ENCODE results near the gene RCE1. TPM values are rescaled to one million over a fixed set of nuclear protein-coding genes. Genes with fewer than 3 reads are reported as not detected.

Gene RCE1
- total RNA-seq, 1 experiment from 2014 or later = 23.5 TPM

DNA sequence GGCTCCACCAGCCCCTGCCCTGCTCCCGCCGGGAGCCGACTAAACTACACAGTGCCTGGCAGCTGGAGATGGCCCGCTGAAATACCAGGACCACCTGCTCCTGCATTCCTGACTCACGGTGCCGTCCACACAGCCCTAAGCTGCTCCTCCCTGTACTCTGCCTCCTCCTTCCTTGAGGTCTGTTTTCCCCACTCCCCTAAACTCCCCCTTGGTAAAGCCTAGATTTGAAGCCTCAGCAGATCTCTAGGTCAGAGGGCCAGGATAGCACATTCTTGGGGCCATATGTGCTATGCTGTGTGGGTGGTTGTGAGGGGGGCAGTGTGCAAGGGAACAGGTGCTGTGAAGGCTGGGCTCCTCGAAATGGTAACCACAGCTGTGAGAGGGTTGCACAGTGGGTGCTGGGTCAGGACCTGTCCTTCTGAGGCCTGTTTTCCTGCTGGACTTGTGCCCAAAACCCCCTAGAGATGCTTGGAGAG, 23.3 kb downstream of the RCE1 start:
- no TSS peak for BruUV-seq (replicated peaks)
- no peak overlapping the region for H3K27ac Mint-ChIP-seq (ENCODE audit: unreplicated experiment)
- intact Hi-C loops (cut with micrococcal nuclease; ENCODE audit: unreplicated experiment) = no loop called here
- H3K27me3 Mint-ChIP-seq (ENCODE audit: unreplicated experiment) = no peaks in the 10 kb centered on the region
- H3K4me3 Mint-ChIP-seq (ENCODE audit: low read depth, unreplicated experiment) = no peak overlapping the region
- H3K9me3 Mint-ChIP-seq (ENCODE audit: low read depth, unreplicated experiment) = no peaks in the 10 kb centered on the region
- no peaks in the 10 kb centered on the region for H3K4me1 Mint-ChIP-seq (ENCODE audit: low read depth, unreplicated experiment)
- peaks cover 28% of the 10 kb centered on the region for H3K36me3 Mint-ChIP-seq (ENCODE audit: insufficient read depth, unreplicated experiment)
- TF ChIP-seq, protein P1, sequence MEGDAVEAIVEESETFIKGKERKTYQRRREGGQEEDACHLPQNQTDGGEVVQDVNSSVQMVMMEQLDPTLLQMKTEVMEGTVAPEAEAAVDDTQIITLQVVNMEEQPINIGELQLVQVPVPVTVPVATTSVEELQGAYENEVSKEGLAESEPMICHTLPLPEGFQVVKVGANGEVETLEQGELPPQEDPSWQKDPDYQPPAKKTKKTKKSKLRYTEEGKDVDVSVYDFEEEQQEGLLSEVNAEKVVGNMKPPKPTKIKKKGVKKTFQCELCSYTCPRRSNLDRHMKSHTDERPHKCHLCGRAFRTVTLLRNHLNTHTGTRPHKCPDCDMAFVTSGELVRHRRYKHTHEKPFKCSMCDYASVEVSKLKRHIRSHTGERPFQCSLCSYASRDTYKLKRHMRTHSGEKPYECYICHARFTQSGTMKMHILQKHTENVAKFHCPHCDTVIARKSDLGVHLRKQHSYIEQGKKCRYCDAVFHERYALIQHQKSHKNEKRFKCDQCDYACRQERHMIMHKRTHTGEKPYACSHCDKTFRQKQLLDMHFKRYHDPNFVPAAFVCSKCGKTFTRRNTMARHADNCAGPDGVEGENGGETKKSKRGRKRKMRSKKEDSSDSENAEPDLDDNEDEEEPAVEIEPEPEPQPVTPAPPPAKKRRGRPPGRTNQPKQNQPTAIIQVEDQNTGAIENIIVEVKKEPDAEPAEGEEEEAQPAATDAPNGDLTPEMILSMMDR (IDR thresholded peaks at IDR 0.05; ENCODE audit: unreplicated experiment) = no peak
- CTCF ChIA-PET = no interaction called here
- no peak for DNase-seq

DNA sequence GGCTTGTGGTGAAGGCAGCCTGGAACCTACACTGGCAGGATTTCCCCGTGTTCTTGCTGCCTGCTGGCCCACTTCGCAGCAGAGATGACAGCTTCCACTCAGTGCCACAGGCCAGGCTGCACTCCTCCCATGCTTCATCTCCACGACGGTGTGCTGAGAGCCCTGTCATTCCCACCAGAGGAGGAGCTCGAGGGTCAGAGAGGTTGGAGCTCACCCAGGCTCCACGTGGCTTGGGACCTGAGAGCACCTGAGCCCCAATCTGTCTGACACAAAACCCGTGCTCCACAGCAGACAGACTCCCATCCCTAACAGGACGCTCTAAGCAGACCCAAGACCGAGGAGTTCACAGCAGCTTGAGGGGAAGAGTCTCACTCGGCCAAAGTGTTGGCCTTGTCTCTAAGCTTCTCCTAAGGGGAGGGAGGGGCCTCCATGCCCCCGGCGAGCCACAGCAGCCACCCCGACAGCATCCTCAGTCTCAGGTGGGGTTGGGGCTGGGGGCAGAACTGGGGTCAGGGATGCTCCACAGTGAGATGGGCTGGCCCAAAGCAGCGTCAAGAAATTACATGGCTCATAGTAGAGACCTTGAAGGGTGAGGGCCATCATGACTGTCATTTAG, 24.3 kb downstream of the RCE1 start:
- Mint-ChIP-seq H3K27ac (ENCODE audit: unreplicated experiment) (no peak overlapping the region), H3K9me3 (ENCODE audit: low read depth, unreplicated experiment) (no peaks in the 10 kb centered on the region), H3K27me3 (ENCODE audit: unreplicated experiment) (no peaks in the 10 kb centered on the region), H3K4me3 (ENCODE audit: low read depth, unreplicated experiment) (no peak overlapping the region), H3K4me1 (ENCODE audit: low read depth, unreplicated experiment) (no peaks in the 10 kb centered on the region), H3K36me3 (ENCODE audit: insufficient read depth, unreplicated experiment) (peaks cover 28% of the 10 kb centered on the region)
- intact Hi-C loops (cut with micrococcal nuclease; ENCODE audit: unreplicated experiment) = no loop called here
- TF ChIP-seq, protein P1 (IDR thresholded peaks at IDR 0.05; ENCODE audit: unreplicated experiment) = no peak
- DNase-seq = no peak
- CTCF ChIA-PET = interaction anchor here (0.7 kb wide), 1 partner anchor 237 kb away, joined by 3 read pairs; no protein-coding TSS in a partner anchor
- BruUV-seq (replicated peaks) = no TSS peak

DNA sequence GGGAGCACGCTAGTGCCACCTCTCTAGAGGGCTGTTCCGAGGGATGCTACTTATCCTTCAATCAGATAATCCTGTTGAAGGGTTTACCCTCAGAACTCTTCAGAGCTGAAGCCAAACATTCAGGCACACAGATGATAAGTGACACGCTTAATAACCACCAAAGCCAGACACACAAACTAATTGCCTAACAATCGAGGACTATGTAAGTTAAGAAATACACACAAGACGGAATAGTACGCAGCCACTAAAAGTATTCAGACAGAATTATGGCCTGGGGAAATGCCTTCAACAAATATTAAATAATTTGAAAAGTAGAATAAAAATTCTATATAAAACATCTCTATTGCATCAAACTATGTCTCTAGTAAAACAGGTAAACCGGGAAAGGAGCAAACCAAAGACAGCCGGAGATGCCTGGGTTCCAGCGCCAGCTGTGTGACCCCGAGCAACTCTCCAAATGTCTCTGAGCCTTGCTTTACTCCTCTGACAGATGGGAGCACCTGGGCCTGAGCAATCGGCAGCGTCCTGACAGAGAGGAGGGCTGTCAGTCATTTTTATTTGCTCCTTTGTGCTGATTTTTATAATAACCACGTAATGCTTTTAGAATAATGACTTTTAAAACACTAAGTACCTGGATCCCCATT, 25.0 kb downstream of the RCE1 start:
- Mint-ChIP-seq H3K27ac (ENCODE audit: unreplicated experiment) (no peak overlapping the region), H3K36me3 (ENCODE audit: insufficient read depth, unreplicated experiment) (peaks cover 22% of the 10 kb centered on the region), H3K9me3 (ENCODE audit: low read depth, unreplicated experiment) (no peaks in the 10 kb centered on the region), H3K27me3 (ENCODE audit: unreplicated experiment) (no peaks in the 10 kb centered on the region), H3K4me3 (ENCODE audit: low read depth, unreplicated experiment) (no peak overlapping the region), H3K4me1 (ENCODE audit: low read depth, unreplicated experiment) (no peaks in the 10 kb centered on the region)
- TF ChIP-seq, protein P1 (IDR thresholded peaks at IDR 0.05; ENCODE audit: unreplicated experiment) = no peak
- DNase-seq = no peak
- BruUV-seq (replicated peaks) = no TSS peak
- CTCF ChIA-PET = interaction anchor here (0.7 kb wide), 1 partner anchor 238 kb away, joined by 3 read pairs; no protein-coding TSS in a partner anchor
- intact Hi-C loops (cut with micrococcal nuclease; ENCODE audit: unreplicated experiment) = no loop called here

DNA sequence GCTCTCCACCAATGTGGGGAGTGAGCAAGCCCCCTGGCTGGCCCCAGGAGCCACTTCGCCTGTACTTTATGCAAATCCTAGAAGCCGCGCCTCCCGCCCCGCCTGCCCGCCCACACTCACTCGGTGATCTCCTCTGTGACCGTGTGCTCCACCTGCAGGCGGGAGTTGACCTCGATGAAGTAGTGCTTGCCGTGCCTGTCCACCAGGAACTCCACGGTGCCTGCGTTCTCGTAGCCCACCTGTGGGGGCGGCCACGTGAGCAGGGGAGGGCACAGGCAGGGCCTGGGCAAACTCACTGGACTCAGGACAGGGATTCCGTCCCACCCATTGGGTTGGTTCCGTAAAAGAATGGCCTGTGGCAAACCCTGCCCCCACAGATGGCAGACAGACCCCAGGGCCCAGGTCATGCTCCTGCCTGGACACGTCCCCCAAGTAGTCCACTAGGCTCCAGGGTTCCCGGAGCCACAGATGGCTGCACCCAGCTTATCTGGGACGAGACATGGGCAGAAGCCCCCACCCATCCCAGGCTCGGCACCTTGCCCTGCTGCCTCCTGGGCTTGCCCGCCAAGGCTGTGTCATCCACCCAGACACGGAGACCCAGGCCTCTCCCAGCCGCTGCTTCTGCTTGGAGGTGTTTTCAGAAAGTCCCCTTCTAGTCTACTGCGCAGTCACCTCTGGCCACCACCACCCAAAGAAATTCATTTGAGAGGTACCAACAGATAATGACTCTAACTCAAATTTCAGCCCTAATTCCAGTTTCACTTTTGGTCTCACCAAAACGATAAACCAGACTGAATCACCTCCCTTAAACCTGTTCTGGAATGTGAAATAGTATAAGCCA, 25.7 kb downstream of the RCE1 start:
- no TSS peak for BruUV-seq (replicated peaks)
- peaks cover 16% of the 10 kb centered on the region for H3K36me3 Mint-ChIP-seq (ENCODE audit: insufficient read depth, unreplicated experiment)
- intact Hi-C loops (cut with micrococcal nuclease; ENCODE audit: unreplicated experiment) = no loop called here
- peak; percentile 44 for DNase-seq
- TF ChIP-seq, protein P1 (IDR thresholded peaks at IDR 0.05; ENCODE audit: unreplicated experiment) = no peak
- CTCF ChIA-PET = no interaction called here
- H3K4me1 Mint-ChIP-seq (ENCODE audit: low read depth, unreplicated experiment) = no peaks in the 10 kb centered on the region
- H3K27me3 Mint-ChIP-seq (ENCODE audit: unreplicated experiment) = no peaks in the 10 kb centered on the region
- H3K27ac Mint-ChIP-seq (ENCODE audit: unreplicated experiment) = no peak overlapping the region
- no peak overlapping the region for H3K4me3 Mint-ChIP-seq (ENCODE audit: low read depth, unreplicated experiment)
- no peaks in the 10 kb centered on the region for H3K9me3 Mint-ChIP-seq (ENCODE audit: low read depth, unreplicated experiment)
